GM18519 (cell line): ENCODE data around the gene TTC38.

Experiments
- ATAC-seq: cut with Tn5 transposase; IDR thresholded peaks from one replicate; pipeline ENCODE4 v1.9.1; 2021; ENCODE audit warnings: mild to moderate bottlenecking, moderate library complexity; ENCODE audit not compliant: unreplicated experiment, low FRiP score

TTC38 gene

GRCh38 chr22:46267431-46268279 lies at the start of gene TTC38:
Gene TTC38 (plus strand): TSS chr22:46268008. CDS start chr22:46268040, 32 bp downstream.
- no peak for ATAC-seq

DNA sequence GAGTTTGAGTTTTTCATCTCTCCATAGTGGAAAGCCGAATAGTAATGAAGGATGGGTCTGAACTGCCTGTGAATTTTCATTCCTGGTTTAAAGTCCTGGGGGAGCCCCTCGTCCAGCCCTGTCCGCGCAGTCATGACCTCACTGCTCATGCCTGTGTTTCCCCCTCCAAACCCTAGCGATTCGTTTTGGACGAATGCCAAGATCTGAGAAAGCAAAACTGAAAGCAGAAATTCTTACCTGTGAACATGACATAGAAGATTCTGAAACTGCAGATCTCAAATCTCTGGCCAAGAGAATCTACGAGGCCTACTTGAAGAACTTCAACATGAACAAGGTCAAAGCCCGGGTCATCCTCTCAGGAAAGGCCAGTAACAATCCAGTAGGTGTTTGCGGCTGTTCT lies 48.2 kb upstream of the TTC38 start:
- no peak for ATAC-seq

DNA sequence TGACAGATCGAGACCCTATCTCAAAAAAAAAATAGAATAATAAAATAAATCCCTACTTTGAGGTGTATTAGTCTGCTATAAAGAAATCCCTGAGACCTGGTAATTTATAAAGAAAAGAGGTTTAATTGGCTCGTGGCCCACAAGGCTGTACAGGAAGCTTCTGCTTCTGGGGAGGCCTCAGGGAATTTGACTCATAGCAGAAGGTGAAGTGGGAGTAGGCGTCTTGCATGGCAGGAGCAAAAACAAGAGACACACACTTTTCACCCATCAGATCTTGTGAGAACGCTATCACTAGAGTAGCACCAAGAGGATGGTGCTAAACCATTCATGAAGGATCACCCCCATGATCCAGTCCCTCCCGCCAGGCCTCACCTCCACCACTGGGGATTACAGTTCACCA lies 46.9 kb upstream of the TTC38 start:
- no peak for ATAC-seq

DNA sequence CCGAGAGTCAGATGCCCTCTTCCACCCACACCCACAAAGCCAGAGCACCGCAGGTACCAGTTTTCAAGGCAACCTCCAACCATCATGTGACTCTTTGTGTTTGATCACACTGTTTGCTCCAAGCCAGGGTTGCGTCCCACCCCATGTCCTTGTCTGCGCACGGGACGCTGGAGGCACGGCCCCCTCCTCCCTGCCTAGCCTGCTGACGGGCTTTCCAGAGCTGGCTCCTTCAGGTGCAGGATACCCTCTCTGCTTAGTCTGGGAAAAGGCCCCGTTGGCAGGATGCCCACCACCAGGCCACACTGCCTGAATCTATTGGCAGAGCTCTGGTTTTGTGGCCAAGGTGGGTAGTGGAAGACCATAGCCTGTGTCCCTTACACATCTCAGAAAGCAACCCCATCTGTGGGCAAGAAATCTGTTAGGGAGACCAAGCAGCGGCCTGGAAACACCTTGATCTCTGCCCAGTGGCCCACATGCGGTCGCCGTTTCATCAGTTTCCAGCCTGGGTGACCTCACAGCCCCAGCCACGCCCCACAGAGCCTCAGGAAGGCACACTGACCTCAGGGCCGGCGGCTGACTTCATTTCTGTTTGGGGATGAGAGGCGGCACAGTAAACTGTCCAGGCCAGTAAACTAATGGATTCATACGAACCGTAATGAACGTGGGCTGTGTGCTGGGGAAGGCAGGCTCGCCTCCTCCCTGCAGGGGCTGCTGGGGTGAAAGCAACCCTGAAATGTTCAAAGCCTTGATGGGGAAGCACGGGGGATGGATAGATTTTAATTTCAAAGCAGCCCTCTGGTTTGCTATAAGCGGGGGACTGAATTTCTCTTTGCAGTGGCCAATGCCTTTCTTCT lies 43.5 kb upstream of the TTC38 start:
- ATAC-seq = no peak

GRCh38 chr22:46224898-46225290 lies 42.9 kb upstream of the TTC38 start:
- ATAC-seq = no peak

DNA sequence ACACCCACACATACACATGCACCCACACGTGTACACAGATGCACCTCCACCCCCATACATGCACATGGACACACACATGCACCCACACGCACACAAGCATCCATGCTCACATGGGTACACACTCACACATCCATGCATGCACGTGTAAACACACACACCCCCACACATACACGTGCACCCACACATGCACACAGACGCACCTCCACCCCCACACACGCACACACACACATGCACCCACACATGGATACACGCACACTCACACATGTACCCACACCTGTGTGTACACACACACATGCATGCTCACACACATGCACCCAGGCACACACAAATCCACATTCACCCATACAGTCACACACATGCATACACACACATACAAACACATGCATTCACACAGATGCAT lies 42.2 kb upstream of the TTC38 start:
- no peak for ATAC-seq

DNA sequence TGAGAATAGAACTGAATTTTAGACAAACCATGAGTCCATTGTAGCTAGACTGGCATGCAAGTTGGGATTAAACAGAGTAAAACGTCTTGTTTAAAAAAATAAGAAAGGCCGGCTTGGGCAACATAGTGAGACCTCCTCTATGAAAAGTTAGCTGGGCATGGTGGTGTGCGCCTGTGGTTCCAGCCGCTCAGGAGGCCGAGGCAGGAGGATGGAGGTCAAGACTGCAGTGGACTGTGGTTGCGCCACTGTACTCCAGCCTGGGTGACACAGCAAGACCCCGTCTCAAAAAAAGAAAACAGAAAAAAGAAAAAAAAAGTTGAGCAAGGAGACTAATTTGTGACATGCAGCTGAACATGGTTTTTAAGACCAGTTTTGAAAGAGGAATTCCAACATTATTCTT lies 41.2 kb upstream of the TTC38 start:
- ATAC-seq = no peak

GRCh38 chr22:46229701-46230100 lies 38.1 kb upstream of the TTC38 start:
- ATAC-seq = no peak

GRCh38 chr22:46230262-46230901 lies 37.4 kb upstream of the TTC38 start:
- ATAC-seq = no peak

GRCh38 chr22:46233231-46233630 lies 34.6 kb upstream of the TTC38 start:
- ATAC-seq = no peak

DNA sequence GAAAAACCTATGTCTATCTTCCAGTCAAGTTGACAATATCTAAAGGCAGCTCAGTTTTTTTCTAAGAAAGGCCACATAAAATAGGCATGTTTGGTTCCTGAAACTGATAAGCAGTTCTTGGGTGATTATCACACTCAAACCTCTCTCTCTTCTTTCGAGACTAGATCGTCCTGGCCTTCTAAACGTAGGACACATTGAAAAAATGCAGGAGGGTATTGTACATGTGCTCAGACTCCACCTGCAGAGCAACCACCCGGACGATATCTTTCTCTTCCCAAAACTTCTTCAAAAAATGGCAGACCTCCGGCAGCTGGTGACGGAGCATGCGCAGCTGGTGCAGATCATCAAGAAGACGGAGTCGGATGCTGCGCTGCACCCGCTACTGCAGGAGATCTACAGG lies 32.8 kb upstream of the TTC38 start:
- no peak for ATAC-seq

GRCh38 chr22:46237453-46238124 lies 30.2 kb upstream of the TTC38 start:
- no peak for ATAC-seq

GRCh38 chr22:46238541-46238940 lies 29.3 kb upstream of the TTC38 start:
- no peak for ATAC-seq

DNA sequence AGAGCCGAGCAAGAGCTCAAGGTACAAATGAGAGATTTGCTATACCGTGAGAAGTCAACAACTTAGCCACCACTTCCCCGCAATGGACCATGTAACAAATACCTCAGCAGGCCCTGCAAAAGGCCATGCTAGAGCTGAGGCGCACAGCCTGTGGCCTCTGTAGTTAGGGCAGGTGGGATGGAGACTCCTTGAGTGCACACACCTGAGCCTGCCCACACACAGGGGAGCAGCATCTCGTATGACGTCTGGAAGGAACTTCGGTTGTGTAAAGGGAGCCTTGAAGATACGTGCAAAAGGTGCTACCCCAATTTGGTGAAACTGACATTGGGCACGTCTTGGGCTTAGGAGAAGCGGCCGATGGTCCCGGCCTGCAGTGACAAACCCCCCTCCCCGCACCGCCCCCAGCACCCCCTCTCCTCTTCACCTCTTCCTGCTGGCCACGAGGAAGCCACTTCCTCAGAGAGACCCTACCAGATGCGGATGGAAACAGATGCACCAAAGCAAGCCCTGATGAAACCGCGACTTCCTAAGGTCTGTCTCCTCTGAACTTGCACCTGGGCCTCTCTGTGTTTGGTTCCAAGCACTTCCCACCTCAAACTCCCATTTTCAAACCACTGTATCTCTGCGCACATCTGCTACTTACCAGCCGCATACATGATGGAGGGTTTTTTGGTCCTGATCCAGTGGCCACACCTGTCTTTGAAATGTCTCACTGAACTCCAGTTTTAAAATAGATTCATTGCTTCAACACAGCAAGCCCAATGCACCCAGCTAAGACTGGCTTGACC lies 28.4 kb upstream of the TTC38 start:
- ATAC-seq = no peak

- ATAC-seq = no peak
These were observed 27.7 kb upstream of the TTC38 start for GRCh38 chr22:46240073-46240472.

- ATAC-seq = no peak
These were observed 27.3 kb upstream of the TTC38 start for GRCh38 chr22:46240506-46240905.

DNA sequence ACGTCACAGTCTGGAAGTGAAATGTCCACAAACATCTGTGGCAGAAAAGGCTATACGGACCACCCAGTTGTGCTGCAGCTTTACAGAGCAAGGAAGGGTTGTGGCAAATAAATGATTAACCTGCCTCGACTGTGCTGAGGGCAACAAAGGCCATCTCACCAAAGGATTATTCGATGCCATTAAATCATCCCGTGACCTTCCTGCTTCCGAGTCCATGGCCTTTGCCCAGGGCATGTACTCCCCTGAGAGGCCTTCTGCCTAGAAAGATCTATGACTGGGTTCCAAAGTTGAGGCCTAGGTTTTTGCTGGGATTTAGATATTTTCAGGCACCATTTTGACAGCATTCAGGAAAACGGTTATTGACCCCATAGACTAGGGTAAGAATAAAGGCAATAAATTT lies 26.9 kb upstream of the TTC38 start:
- no peak for ATAC-seq

- no peak for ATAC-seq
These were observed 26.3 kb upstream of the TTC38 start for GRCh38 chr22:46241396-46242007.

DNA sequence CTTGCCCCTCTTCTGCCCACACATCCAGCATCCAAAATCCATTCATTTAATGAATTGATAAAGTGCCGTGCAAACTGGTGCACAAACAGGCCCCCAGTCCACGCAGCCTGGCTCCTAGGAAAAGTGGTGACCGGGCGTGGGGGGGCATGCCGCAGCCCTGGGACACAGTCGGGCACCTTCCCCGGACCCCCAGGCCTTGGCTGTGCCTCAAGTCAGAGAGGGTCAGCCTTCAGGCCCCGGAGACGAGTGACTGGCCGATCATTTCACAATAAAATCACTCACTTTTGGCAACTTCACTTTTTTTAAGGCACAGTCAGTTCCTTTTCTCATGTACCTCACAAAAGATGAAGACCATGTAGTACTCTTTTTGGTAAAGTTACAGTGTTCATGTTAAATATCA lies 25.7 kb upstream of the TTC38 start:
- no peak for ATAC-seq
